Liver (tissue), 9 donors: ENCODE results near the gene NPC2. TPM values are rescaled to one million over a fixed set of nuclear protein-coding genes. Genes with fewer than 3 reads are reported as not detected.

Source experiments
- DNase-seq: peaks from one replicate; pipeline ENCODE4 v3.0.0-alpha.2; 2017; ENCODE audit warnings: low spot score
- H3K27ac ChIP-seq, 2 donors: one replicate each; pipeline ENCODE4 v1.7.0; 2013; ENCODE audit warnings: inconsistent platforms in 2 of 2, low read length in 2 of 2, control low read depth in 1 of 2, low read depth in 1 of 2, mild to moderate bottlenecking in 1 of 2
- H3K27me3 ChIP-seq, 4 donors: one replicate each; pipeline versions ENCODE4 v1.6.1 to v1.7.0; 2013; ENCODE audit warnings: low read length in 3 of 4, inconsistent platforms in 1 of 4, mild to moderate bottlenecking in 1 of 4, moderate library complexity in 1 of 4; ENCODE audit not compliant: control insufficient read depth in 4 of 4, insufficient read depth in 4 of 4
- H3K36me3 ChIP-seq, 4 donors: one replicate each; pipeline versions ENCODE4 v1.6.1 to v1.7.0; 2013; ENCODE audit warnings: low read length in 3 of 4, mild to moderate bottlenecking in 3 of 4, low read depth in 1 of 4, moderate library complexity in 1 of 4; ENCODE audit not compliant: control insufficient read depth in 4 of 4, insufficient read depth in 3 of 4
- H3K4me1 ChIP-seq, 4 donors: one replicate each; pipeline versions ENCODE4 v1.6.1 to v1.7.0; 2013; ENCODE audit warnings: low read length in 3 of 4, mild to moderate bottlenecking in 3 of 4, moderate library complexity in 1 of 4; ENCODE audit not compliant: control insufficient read depth in 4 of 4, insufficient read depth in 4 of 4
- H3K4me3 ChIP-seq, 3 donors: one replicate each; pipeline versions ENCODE4 v1.6.1 to v1.7.0; 2013; ENCODE audit warnings: low read length in 3 of 3, control low read depth in 1 of 3, low read depth in 1 of 3, mild to moderate bottlenecking in 1 of 3
- H3K9ac ChIP-seq, 2 donors: one replicate each; pipeline ENCODE4 v1.7.0; 2013; ENCODE audit warnings: low read length in 2 of 2, mild to moderate bottlenecking in 2 of 2, moderate library complexity in 2 of 2, control low read depth in 1 of 2, low read depth in 1 of 2
- H3K9me3 ChIP-seq, 4 donors: one replicate each; pipeline versions ENCODE4 v1.6.1 to v1.7.0; 2013; ENCODE audit warnings: low read length in 3 of 4; ENCODE audit not compliant: control insufficient read depth in 4 of 4
- ATF3 ChIP-seq: IDR thresholded peaks from 2 replicates; pipeline ENCODE4 v1.6.1; 2016; ENCODE audit warnings: antibody characterized with exemption
- CTCF ChIP-seq: fragments of 150-350 bp; IDR thresholded peaks from 2 replicates; pipeline ENCODE4 v1.5.1; 2017; ENCODE audit warnings: improper control_type of control experiment, low read depth, low read length; ENCODE audit not compliant: missing input control
- EGR1 ChIP-seq, 2 donors: IDR thresholded peaks; 2 replicates each; pipeline ENCODE4 v1.6.1; 2016 to 2018; ENCODE audit warnings: antibody characterized with exemption in 2 of 2, low read depth in 2 of 2
- FOXA1 ChIP-seq: IDR thresholded peaks from 2 replicates; pipeline ENCODE4 v1.6.1; 2016; ENCODE audit warnings: antibody characterized with exemption
- FOXA2 ChIP-seq: IDR thresholded peaks from 2 replicates; pipeline ENCODE4 v1.6.1; 2016; ENCODE audit warnings: antibody characterized with exemption
- GABPA ChIP-seq, 2 donors: IDR thresholded peaks in 1 of 2; conservative IDR thresholded peaks in 1 of 2; 2 replicates each; pipeline ENCODE4 v1.6.1; 2016; ENCODE audit warnings: antibody characterized with exemption in 2 of 2, mild to moderate bottlenecking in 1 of 2, moderate library complexity in 1 of 2
- HNF4A ChIP-seq, 2 donors: conservative IDR thresholded peaks; 2 replicates each; pipeline ENCODE4 v1.6.1; 2016; ENCODE audit warnings: antibody characterized with exemption in 2 of 2, mild to moderate bottlenecking in 2 of 2
- JUND ChIP-seq, 2 donors: IDR thresholded peaks; 2 replicates each; pipeline ENCODE4 v1.6.1; 2016; ENCODE audit warnings: antibody characterized with exemption in 2 of 2
- MAX ChIP-seq: IDR thresholded peaks from 2 replicates; pipeline ENCODE4 v1.6.1; 2016; ENCODE audit warnings: antibody characterized with exemption
- NR2F2 ChIP-seq: IDR thresholded peaks from 2 replicates; pipeline ENCODE4 v1.6.1; 2016; ENCODE audit warnings: antibody characterized with exemption
- RAD21 ChIP-seq, 2 donors: IDR thresholded peaks; 2 replicates each; pipeline ENCODE4 v1.6.1; 2016; ENCODE audit warnings: antibody characterized with exemption in 2 of 2, mild to moderate bottlenecking in 2 of 2
- REST ChIP-seq: IDR thresholded peaks from 2 replicates; pipeline ENCODE4 v1.6.1; 2016; ENCODE audit warnings: antibody characterized with exemption, mild to moderate bottlenecking
- RXRA ChIP-seq, 2 donors: IDR thresholded peaks; 2 replicates each; pipeline ENCODE4 v1.6.1; 2017 to 2018; ENCODE audit warnings: antibody characterized with exemption in 2 of 2, mild to moderate bottlenecking in 1 of 2
- SP1 ChIP-seq: IDR thresholded peaks from 2 replicates; pipeline ENCODE4 v1.6.1; 2018; ENCODE audit warnings: antibody characterized with exemption, mild to moderate bottlenecking
- TAF1 ChIP-seq: conservative IDR thresholded peaks from 2 replicates; pipeline ENCODE4 v1.6.1; 2016; ENCODE audit warnings: antibody characterized with exemption, mild to moderate bottlenecking
- YY1 ChIP-seq: IDR thresholded peaks from 2 replicates; pipeline ENCODE4 v1.6.1; 2016; ENCODE audit warnings: antibody characterized with exemption, mild to moderate bottlenecking
- ZBTB33 ChIP-seq: IDR thresholded peaks from 2 replicates; pipeline ENCODE4 v1.6.1; 2016; ENCODE audit warnings: antibody characterized with exemption
- WGBS: extraction: QIAGEN DNeasy Blood & Tissue Kit; methylation state at CpG from one replicate; pipeline ENCODE4 v1.1.7; 2013; 5-methylcytosine and 5-hydroxymethylcytosine counted together
- polyA plus RNA-seq, 2 donors: library from polyadenylated mRNA; stranded (reverse) in 1 of 2; unstranded in 1 of 2; fragments of 200-250 nt in 1 of 2; fragments of >200 nt in 1 of 2; fragmentation: Nextera tagmentation in 1 of 2; extraction: Ambion mirVana in 1 of 2; gene quantifications; one replicate each; pipeline versions ENCODE4 v1.2.1 to v1.2.3, GENCODE V29; 2013 to 2015
- total RNA-seq, 2 donors: library from RNA; depleted of rRNA; stranded (reverse); fragments of >200 nt; gene quantifications; one replicate each; pipeline ENCODE4 v1.2.3, GENCODE V29; 2014
- donor health status: healthy.
- donor health status: healthy.
- donor health status: healthy.
- donor health status: healthy.
- donor health status: healthy.

NPC2 gene
- total and polyA plus RNA-seq, 4 donors: 69.7 to 133 (median 105) TPM

- Histone ChIP-seq H3K36me3 (no peaks in the 10 kb centered on the region), H3K27ac (no peak overlapping the region), H3K4me3 (no peak overlapping the region), H3K9ac (no peak overlapping the region), H3K27me3 (no peaks in the 10 kb centered on the region), H3K4me1 (no peaks in the 10 kb centered on the region), H3K9me3 (no peaks in the 10 kb centered on the region)
- 70% methylated on average over 13 of the region's 13 CpGs for WGBS
- no peak for TF ChIP-seq NR2F2
- TF ChIP-seq JUND (IDR thresholded peaks at IDR 0.05): no peak
- no peak for TF ChIP-seq GABPA (IDR thresholded peaks at IDR 0.05 in 1 of 2, conservative IDR thresholded peaks at IDR 0.05 in 1 of 2)
- no peak for TF ChIP-seq FOXA2
- no peak for TF ChIP-seq ATF3
- no peak for TF ChIP-seq RXRA (IDR thresholded peaks at IDR 0.05)
- no peak for TF ChIP-seq EGR1 (IDR thresholded peaks at IDR 0.05; ENCODE audit: low read depth in 2 of 2)
- no peak for TF ChIP-seq YY1
- no peak for TF ChIP-seq MAX
- no peak for TF ChIP-seq FOXA1
- no peak for TF ChIP-seq TAF1
- no peak for TF ChIP-seq HNF4A (conservative IDR thresholded peaks at IDR 0.05)
- TF ChIP-seq SP1: no peak
- TF ChIP-seq RAD21 (IDR thresholded peaks at IDR 0.05): no peak
- no peak for TF ChIP-seq CTCF
- no peak for TF ChIP-seq ZBTB33
- TF ChIP-seq REST: no peak
- DNase-seq: no peak
Observed at GRCh38 chr14:74508844-74509428, 15.8 kb upstream of the NPC2 start.
